ENCODE data around the gene PSME1. TPM values are rescaled to one million over a fixed set of nuclear protein-coding genes. Genes with fewer than 3 reads are reported as not detected.

PSME1 gene
- total and polyA plus RNA-seq, 2 donors (not counting 3 experiments of a cell fraction or from before 2014, with no cell fraction given): 98.1 to 135 TPM

DNA sequence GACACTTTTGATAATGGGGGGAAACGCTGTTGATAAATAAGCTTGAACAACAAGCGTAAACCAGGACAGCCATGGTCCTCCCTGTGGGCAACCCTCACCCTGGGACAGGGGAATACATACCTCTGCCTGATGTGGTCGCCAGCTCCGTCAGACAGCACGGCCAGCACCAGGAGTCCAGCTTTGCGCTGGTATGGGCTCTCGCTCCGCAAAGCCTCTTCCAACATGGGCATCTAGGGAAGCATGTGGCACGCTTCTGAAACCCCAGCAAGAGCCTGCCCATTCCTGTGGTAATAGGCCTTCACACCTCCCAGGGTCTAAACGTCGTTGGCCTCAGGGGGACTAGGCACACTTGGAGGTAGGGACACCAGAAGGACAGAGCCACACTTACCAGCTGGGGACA is 49.7 kb downstream of the PSME1 start:
- H2AFZ ChIP-seq (ENCODE audit: low read depth, low read length): no peak overlapping the region
- TF ChIP-seq CTCF (IDR thresholded peaks at IDR 0.05; ENCODE audit: extremely low read depth in 1 of 2, insufficient read depth in 1 of 2, low read depth in 1 of 2, low read length in 2 of 2): no peak
- no peak for TF ChIP-seq EZH2 (IDR thresholded peaks at IDR 0.05; ENCODE audit: borderline replicate concordance, low read depth, low read length, severe bottlenecking)
- no peak for TF ChIP-seq MYC (IDR thresholded peaks at IDR 0.05; ENCODE audit: low read depth, low read length)
- TF ChIP-seq GATA2 (IDR thresholded peaks at IDR 0.05; ENCODE audit: insufficient read depth, insufficient read length, low read depth, low read length): no peak
- TF ChIP-seq POLR2AphosphoS5 (IDR thresholded peaks at IDR 0.05; ENCODE audit: insufficient read depth, low read depth, low read length): no peak
- TF ChIP-seq POLR2A (IDR thresholded peaks at IDR 0.05; ENCODE audit: low read depth, low read length): no peak
- no peak for TF ChIP-seq JUN (IDR thresholded peaks at IDR 0.05; ENCODE audit: borderline replicate concordance, insufficient read depth, insufficient read length, low read depth)
- no peak for TF ChIP-seq MAX (IDR thresholded peaks at IDR 0.05; ENCODE audit: insufficient read depth, insufficient read length)
- no peak for TF ChIP-seq FOS (IDR thresholded peaks at IDR 0.05; ENCODE audit: borderline replicate concordance, insufficient read depth, low read length)
- no TSS peak for BruUV-seq (replicated peaks)
- intact Hi-C loops (cut with micrococcal nuclease) (no loop called here), dilution Hi-C loops (cut with MboI; ENCODE audit: extremely low pct_ligation_motif_present, low sequenced_read_pairs) (no loop called here)
- no peak for DNase-seq (ENCODE audit: low read depth, low spot score)
- no peaks in the 10 kb centered on the region for H3K9me3 ChIP-seq (replicated peaks; ENCODE audit: control insufficient read depth, insufficient read depth, low read length)
- no peaks in the 10 kb centered on the region for H3K27me3 ChIP-seq (ENCODE audit: control insufficient read depth in 2 of 2, insufficient read depth in 2 of 2, low read length in 2 of 2)
- H3K9me1 ChIP-seq (replicated peaks; ENCODE audit: control insufficient read depth, extremely low read depth, insufficient read depth, low read length): no peaks in the 10 kb centered on the region
- peaks cover 5% of the 10 kb centered on the region for H3K79me2 ChIP-seq (ENCODE audit: control insufficient read depth, insufficient read depth, low read length)
- ChIA-PET POLR2A (interaction anchor here (1.2 to 1.8 kb wide), 2 partner anchors 25 to 27 kb away, joined by 3 read pairs; partner anchors contain the start of gene IRF9), CTCF (interaction anchor here (0.9 to 1.2 kb wide), 4 partner anchors 8 to 111 kb away, joined by 3 to 4 read pairs (median 3); partner anchors contain the start of gene IRF9)
- H3K36me3 ChIP-seq (ENCODE audit: control insufficient read depth in 2 of 2, extremely low read depth in 1 of 2, insufficient read depth in 2 of 2, low read length in 2 of 2): peaks cover 0 to 36% of the 10 kb centered on the region in 2 experiments
- no peak overlapping the region for H3K9ac ChIP-seq (replicated peaks; ENCODE audit: extremely low read depth, insufficient read depth, low read length)
- H3K4me1 ChIP-seq (ENCODE audit: control insufficient read depth, extremely low read depth, insufficient read depth, low read length): peaks cover 6% of the 10 kb centered on the region
- FAIRE-seq: no peak
- H3K27ac ChIP-seq (ENCODE audit: insufficient read depth, low read depth, low read length): no peak overlapping the region
- H4K20me1 ChIP-seq (replicated peaks; ENCODE audit: control insufficient read depth, extremely low read depth, insufficient read depth, low read length): no peaks in the 10 kb centered on the region
- no peak overlapping the region for H3K4me2 ChIP-seq (ENCODE audit: insufficient read depth, low read length)
- H3K4me3 ChIP-seq (replicated peaks in 1 of 3; ENCODE audit: insufficient read depth in 1 of 3, low read depth in 1 of 3, low read length in 3 of 3): no peak overlapping the region

Measured in endothelial cell of umbilical vein (primary cell).